Neural cell (in vitro differentiated cells): Measurements from ENCODE around the gene DLG2. TPM values are rescaled to one million over a fixed set of nuclear protein-coding genes. Genes with fewer than 3 reads are reported as not detected.
A peak's percentile ranks its signal among the peaks of the same experiment; 100 is the strongest.

ENCODE experiments used
- H2AFZ ChIP-seq: fragments of 200-600, 300-800 bp; sonication (generic), shearing (Covaris generic); 2 replicates; pipeline ENCODE4 v1.6.0; 2014; ENCODE audit warnings: low read depth, mild to moderate bottlenecking, antibody characterized with exemption, low read length, moderate library complexity
- H3F3A ChIP-seq: fragments of 200-600 bp; shearing (Covaris generic); 2 replicates; pipeline ENCODE4 v1.6.1; 2016; ENCODE audit warnings: mild to moderate bottlenecking, moderate library complexity, mixed read lengths, antibody characterized with exemption, low read length; ENCODE audit not compliant: insufficient read depth, poor library complexity, severe bottlenecking
- H3K27ac ChIP-seq: fragments of 200-600, 300-800 bp; sonication (generic), shearing (Covaris generic); 2 replicates; pipeline ENCODE4 v1.5.1; 2014; ENCODE audit warnings: mild to moderate bottlenecking, low read length, moderate library complexity
- H3K27me3 ChIP-seq: fragments of 300-800, 200-600 bp; sonication (generic), shearing (Covaris generic); 2 replicates; pipeline ENCODE4 v1.6.0; 2014; ENCODE audit warnings: mild to moderate bottlenecking, low read depth, low read length, moderate library complexity; ENCODE audit not compliant: insufficient read depth
- H3K36me3 ChIP-seq: fragments of 300-800, 200-600 bp; sonication (generic), shearing (Covaris generic); 2 replicates; pipeline ENCODE4 v1.5.1; 2014; ENCODE audit warnings: mild to moderate bottlenecking, antibody characterized with exemption, low read length, moderate library complexity; ENCODE audit not compliant: insufficient read depth
- H3K4me2 ChIP-seq: fragments of 300-800, 200-600 bp; sonication (generic), shearing (Covaris generic); 2 replicates; pipeline ENCODE4 v1.6.0; 2014; ENCODE audit warnings: mild to moderate bottlenecking, low read length
- H3K4me3 ChIP-seq: fragments of 300-800, 200-600 bp; sonication (generic), shearing (Covaris generic); 2 replicates; pipeline ENCODE4 v1.5.1; 2014; ENCODE audit warnings: mild to moderate bottlenecking, low read length, moderate library complexity
- H3K79me2 ChIP-seq: fragments of 200-600 bp; shearing (Covaris generic); replicated peaks from 2 replicates; pipeline ENCODE4 v1.6.0; 2014; ENCODE audit warnings: mild to moderate bottlenecking, low read length, moderate library complexity; ENCODE audit not compliant: insufficient read depth
- H3K9ac ChIP-seq: fragments of 300-800, 200-600 bp; sonication (generic), shearing (Covaris generic); 2 replicates; pipeline ENCODE4 v1.6.1; 2016; ENCODE audit warnings: mild to moderate bottlenecking, low read length, mixed read lengths
- H3K9me2 ChIP-seq: fragments of 200-600 bp; shearing (Covaris generic); 2 replicates; pipeline ENCODE4 v1.6.1; 2016; ENCODE audit warnings: mild to moderate bottlenecking, low read length, mixed read lengths; ENCODE audit not compliant: insufficient read depth
- H3K9me3 ChIP-seq: fragments of 200-600, 300-800 bp; sonication (generic), shearing (Covaris generic); 2 replicates; pipeline ENCODE4 v1.6.1; 2016; ENCODE audit warnings: mild to moderate bottlenecking, mixed run types, low read length, moderate library complexity, mixed read lengths
- H4K20me1 ChIP-seq: fragments of 200-600 bp; shearing (Covaris generic); 2 replicates; pipeline ENCODE4 v1.6.1; 2016; ENCODE audit warnings: mild to moderate bottlenecking, mixed run types; ENCODE audit not compliant: insufficient read depth
- CTCF ChIP-seq: fragments of 450-650 bp; IDR thresholded peaks from 2 replicates; pipeline ENCODE4 v1.5.1; 2014; ENCODE audit warnings: antibody characterized with exemption, mild to moderate bottlenecking, moderate library complexity; ENCODE audit not compliant: poor library complexity, severe bottlenecking
- EP300 ChIP-seq: fragments of 450-650 bp; conservative IDR thresholded peaks from 2 replicates; pipeline ENCODE4 v1.6.1; 2014; ENCODE audit warnings: antibody characterized with exemption, mild to moderate bottlenecking, moderate library complexity; ENCODE audit not compliant: poor library complexity, severe bottlenecking
- EZH2 ChIP-seq: fragments of 200-600, 300-800 bp; shearing (Covaris generic), sonication (generic); IDR thresholded peaks from 2 replicates; pipeline ENCODE4 v1.6.1; 2014; ENCODE audit warnings: antibody characterized with exemption, low read length, borderline replicate concordance, mild to moderate bottlenecking; ENCODE audit not compliant: insufficient read depth, poor library complexity, severe bottlenecking
- MXI1 ChIP-seq: fragments of 450-650 bp; conservative IDR thresholded peaks from 2 replicates; pipeline ENCODE4 v1.6.1; 2014; ENCODE audit warnings: antibody characterized with exemption, mild to moderate bottlenecking; ENCODE audit not compliant: poor library complexity, severe bottlenecking
- POLR2AphosphoS5 ChIP-seq: IDR thresholded peaks from 2 replicates; pipeline ENCODE4 v1.6.1; 2012
- RAD21 ChIP-seq: fragments of 450-650 bp; conservative IDR thresholded peaks from 2 replicates; pipeline ENCODE4 v1.6.1; 2014; ENCODE audit warnings: antibody characterized with exemption, mild to moderate bottlenecking, moderate library complexity
- SMC3 ChIP-seq: fragments of 450-650 bp; conservative IDR thresholded peaks from 2 replicates; pipeline ENCODE4 v1.6.1; 2014; ENCODE audit warnings: antibody characterized with exemption, mild to moderate bottlenecking, moderate library complexity; ENCODE audit not compliant: poor library complexity
- TAF1 ChIP-seq: IDR thresholded peaks from 2 replicates; pipeline ENCODE4 v1.6.1; 2012; ENCODE audit warnings: low read depth
- polyA plus RNA-seq: library from polyadenylated mRNA; depleted of rRNA; stranded (reverse); fragments of >200 nt; gene quantifications from 2 replicates; pipeline ENCODE4 v1.2.3, GENCODE V29; 2014
- TF ChIP-seq, protein P1 (sequence below): IDR thresholded peaks from 2 replicates; pipeline ENCODE4 v1.6.1; 2012; ENCODE audit warnings: borderline replicate concordance

DLG2 gene
- polyA plus RNA-seq, 1 donor from 2014 or later: 179 TPM

- Histone ChIP-seq H3K4me2 (peak overlapping the region; percentile 36), H2AFZ (no peak overlapping the region), H3K9me2 (no peaks in the 10 kb centered on the region), H3K27me3 (no peaks in the 10 kb centered on the region), H3F3A (peaks cover 3% of the 10 kb centered on the region), H3K36me3 (no peaks in the 10 kb centered on the region), H3K79me2 (no peaks in the 10 kb centered on the region), H3K27ac (peak overlapping the region; percentile 94), H3K4me3 (peak overlapping the region; percentile 46), H4K20me1 (no peaks in the 10 kb centered on the region), H3K9me3 (no peaks in the 10 kb centered on the region), H3K9ac (peak overlapping the region; percentile 56)
- TF ChIP-seq, protein P1, sequence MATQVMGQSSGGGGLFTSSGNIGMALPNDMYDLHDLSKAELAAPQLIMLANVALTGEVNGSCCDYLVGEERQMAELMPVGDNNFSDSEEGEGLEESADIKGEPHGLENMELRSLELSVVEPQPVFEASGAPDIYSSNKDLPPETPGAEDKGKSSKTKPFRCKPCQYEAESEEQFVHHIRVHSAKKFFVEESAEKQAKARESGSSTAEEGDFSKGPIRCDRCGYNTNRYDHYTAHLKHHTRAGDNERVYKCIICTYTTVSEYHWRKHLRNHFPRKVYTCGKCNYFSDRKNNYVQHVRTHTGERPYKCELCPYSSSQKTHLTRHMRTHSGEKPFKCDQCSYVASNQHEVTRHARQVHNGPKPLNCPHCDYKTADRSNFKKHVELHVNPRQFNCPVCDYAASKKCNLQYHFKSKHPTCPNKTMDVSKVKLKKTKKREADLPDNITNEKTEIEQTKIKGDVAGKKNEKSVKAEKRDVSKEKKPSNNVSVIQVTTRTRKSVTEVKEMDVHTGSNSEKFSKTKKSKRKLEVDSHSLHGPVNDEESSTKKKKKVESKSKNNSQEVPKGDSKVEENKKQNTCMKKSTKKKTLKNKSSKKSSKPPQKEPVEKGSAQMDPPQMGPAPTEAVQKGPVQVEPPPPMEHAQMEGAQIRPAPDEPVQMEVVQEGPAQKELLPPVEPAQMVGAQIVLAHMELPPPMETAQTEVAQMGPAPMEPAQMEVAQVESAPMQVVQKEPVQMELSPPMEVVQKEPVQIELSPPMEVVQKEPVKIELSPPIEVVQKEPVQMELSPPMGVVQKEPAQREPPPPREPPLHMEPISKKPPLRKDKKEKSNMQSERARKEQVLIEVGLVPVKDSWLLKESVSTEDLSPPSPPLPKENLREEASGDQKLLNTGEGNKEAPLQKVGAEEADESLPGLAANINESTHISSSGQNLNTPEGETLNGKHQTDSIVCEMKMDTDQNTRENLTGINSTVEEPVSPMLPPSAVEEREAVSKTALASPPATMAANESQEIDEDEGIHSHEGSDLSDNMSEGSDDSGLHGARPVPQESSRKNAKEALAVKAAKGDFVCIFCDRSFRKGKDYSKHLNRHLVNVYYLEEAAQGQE: peak; percentile 70
- peak; percentile 66 for TF ChIP-seq POLR2AphosphoS5
- peak; percentile 85 for TF ChIP-seq EP300
- TF ChIP-seq EZH2: no peak
- TF ChIP-seq RAD21: no peak
- TF ChIP-seq TAF1: no peak
- no peak for TF ChIP-seq SMC3
- no peak for TF ChIP-seq MXI1
- TF ChIP-seq CTCF: no peak
Measured at GRCh38 chr11:84412862-84413261, 1214.3 kb downstream of the DLG2 start.

GRCh38 chr11:84408946-84409411 is 1218.2 kb downstream of the DLG2 start:
- TF ChIP-seq RAD21 (no peak), TAF1 (no peak), SMC3 (no peak), EP300 (no peak), EZH2 (no peak), MXI1 (no peak)
- TF ChIP-seq, protein P1: no peak
- Histone ChIP-seq H3K9ac (no peak overlapping the region), H2AFZ (no peak overlapping the region), H3K36me3 (no peaks in the 10 kb centered on the region), H3K27ac (no peak overlapping the region), H3K27me3 (no peaks in the 10 kb centered on the region), H4K20me1 (no peaks in the 10 kb centered on the region), H3K9me3 (no peaks in the 10 kb centered on the region), H3K4me3 (no peak overlapping the region), H3K79me2 (no peaks in the 10 kb centered on the region), H3F3A (peaks cover 3% of the 10 kb centered on the region), H3K9me2 (no peaks in the 10 kb centered on the region), H3K4me2 (no peak overlapping the region)
